H4 (cell line): ENCODE measurements around the gene ESPN. TPM values are rescaled to one million over a fixed set of nuclear protein-coding genes. Genes with fewer than 3 reads are reported as not detected.
"Not testable (repeated sequence)": the region's sequence is repeated elsewhere in the genome, so short reads cannot be mapped to it uniquely, and the experiment has no call there.

Experiments used
- DNase-seq: peaks from one replicate; pipeline ENCODE4 v3.0.0-alpha.2; 2015; ENCODE audit warnings: low spot score
- total RNA-seq: library from RNA; depleted of rRNA; stranded (reverse); fragments of >200 nt; shearing (Covaris generic); gene quantifications from 2 replicates; pipeline ENCODE4 v1.2.3, GENCODE V29; 2014

ESPN gene
- total RNA-seq, 1 experiment from 2014 or later, result not detected

DNA sequence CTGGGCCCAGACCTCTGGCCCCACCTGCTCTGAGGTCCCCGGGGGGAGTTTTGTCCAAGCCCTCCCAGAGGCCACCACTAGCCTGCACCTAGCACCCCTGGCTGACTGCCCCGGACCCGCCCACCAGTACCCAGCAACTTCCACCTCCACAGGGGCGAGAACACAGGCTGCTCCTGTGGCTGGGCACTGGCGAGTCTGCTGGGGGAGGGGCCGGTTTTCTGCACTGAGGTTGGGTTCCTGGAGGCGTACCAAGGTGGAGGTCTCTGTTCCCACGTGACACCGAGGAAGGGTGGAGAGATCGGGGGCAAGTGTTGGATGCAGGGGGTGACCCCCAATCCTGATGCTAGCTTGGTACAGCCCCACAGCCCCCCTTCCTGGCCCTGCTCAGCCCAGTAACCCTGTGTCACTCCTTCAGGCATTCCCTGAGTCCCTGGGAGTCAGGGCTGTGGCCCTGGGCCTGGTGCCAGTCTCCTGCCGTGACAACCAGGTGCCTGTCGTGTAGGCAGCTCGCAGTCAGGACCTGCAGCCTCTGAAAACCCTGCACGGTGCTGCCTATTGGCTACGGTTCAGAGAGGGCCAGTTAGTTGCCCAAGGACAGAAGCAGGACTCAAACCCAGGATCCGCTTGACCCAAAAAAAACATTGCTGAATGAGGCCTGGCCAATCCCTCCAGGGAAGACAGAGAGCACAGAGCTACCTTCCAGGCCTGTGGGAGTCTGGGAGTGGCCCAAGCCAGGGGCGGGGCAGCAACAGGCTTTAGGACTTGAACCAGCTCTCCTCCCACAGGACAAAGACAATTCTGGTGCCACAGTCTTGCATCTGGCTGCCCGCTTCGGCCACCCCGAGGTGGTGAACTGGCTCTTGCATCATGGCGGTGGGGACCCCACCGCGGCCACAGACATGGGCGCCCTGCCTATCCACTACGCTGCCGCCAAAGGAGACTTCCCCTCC is 3.1 kb downstream of the ESPN start:
- DNase-seq, result no peak

DNA sequence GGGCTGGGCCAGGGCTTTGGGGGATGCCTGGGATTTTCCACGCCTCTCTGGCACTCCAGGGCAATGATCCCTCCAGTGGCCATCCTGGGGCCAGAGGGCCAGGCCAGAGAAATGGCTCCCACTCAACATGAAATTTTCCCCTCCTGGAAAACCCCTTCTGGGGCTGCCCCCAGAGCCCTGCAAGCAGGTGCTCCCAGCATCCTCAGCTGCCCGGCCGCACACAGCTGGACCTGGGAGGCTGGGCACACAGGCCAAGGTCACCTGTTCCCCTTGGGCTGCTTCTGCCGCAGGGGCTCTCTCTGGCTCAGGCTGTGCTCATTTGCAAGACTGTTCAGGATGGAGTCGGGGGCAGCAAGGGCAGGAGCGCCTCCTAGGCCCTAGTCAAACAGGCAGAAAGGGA is 3.9 kb downstream of the ESPN start:
- DNase-seq, result not testable (repeated sequence)

GRCh38 chr1:6429660-6430411 is 5.3 kb downstream of the ESPN start:
- DNase-seq, result not testable (repeated sequence)

GRCh38 chr1:6431645-6432579 is 7.3 kb downstream of the ESPN start:
- DNase-seq, result not testable (repeated sequence)

GRCh38 chr1:6434186-6434585 is 9.6 kb downstream of the ESPN start:
- DNase-seq, result no peak

GRCh38 chr1:6435129-6435528 is 10.6 kb downstream of the ESPN start:
- DNase-seq, result no peak

- no peak for DNase-seq
Measured at GRCh38 chr1:6435547-6435946, 11.0 kb downstream of the ESPN start.

DNA sequence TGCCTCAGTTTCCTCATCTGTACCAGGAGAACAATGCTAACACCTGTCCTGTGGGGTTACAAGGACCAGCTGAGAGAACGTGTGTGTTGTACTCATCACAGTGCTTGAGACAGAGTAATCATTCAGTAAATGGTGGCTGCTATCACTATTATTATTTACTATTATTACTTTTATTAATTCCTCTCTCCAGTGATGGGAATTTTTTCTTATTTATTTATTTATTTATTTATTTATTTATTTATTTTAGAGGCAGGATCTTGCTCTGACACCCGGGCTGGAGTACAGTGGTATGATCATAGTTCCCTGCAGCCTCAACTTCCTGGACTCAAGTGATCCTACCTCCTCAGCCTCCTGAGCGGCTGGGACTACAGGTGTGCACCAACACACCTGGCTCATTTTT is 11.7 kb downstream of the ESPN start:
- DNase-seq, result not testable (repeated sequence)

DNA sequence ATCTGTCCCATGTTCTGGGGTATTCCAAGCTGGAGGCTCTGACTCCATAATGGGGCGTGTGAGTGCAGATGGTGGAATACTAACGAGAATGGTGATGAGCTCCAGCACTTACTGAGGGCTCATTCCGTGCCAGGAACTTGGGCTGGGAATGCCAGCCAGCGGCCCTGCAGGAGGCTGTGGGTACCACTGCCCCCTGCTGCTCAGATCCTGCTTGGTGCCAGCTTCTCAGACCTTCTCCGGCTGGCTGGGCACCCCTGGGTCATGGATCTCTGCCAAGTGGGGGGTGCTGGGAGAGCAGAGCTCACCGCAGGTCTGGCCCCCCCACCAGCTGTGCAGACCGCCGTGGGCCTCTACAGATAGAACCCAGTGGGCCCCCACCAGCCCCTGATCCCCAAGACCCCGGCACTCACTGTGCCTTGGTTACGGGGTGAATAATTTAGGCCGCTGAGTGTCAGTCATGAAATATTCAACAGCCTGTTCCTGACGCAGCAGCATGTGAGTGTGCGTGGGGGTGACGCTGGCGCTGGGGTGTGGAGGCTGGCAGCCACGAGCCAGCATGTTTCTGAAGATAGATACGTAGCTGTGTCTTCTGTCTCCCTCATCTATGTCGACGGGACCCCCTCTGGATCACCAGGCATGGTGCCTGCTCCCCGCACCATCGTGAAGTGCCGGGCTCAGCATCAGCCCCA is 12.6 kb downstream of the ESPN start:
- peak; percentile 27 for DNase-seq

GRCh38 chr1:6438047-6438525 is 13.5 kb downstream of the ESPN start:
- DNase-seq, result peak; percentile 27

GRCh38 chr1:6440198-6441126 is 15.9 kb downstream of the ESPN start:
- DNase-seq, result peak; percentile 35

- no peak for DNase-seq
Measured at GRCh38 chr1:6441586-6441985, 17.0 kb downstream of the ESPN start.

DNA sequence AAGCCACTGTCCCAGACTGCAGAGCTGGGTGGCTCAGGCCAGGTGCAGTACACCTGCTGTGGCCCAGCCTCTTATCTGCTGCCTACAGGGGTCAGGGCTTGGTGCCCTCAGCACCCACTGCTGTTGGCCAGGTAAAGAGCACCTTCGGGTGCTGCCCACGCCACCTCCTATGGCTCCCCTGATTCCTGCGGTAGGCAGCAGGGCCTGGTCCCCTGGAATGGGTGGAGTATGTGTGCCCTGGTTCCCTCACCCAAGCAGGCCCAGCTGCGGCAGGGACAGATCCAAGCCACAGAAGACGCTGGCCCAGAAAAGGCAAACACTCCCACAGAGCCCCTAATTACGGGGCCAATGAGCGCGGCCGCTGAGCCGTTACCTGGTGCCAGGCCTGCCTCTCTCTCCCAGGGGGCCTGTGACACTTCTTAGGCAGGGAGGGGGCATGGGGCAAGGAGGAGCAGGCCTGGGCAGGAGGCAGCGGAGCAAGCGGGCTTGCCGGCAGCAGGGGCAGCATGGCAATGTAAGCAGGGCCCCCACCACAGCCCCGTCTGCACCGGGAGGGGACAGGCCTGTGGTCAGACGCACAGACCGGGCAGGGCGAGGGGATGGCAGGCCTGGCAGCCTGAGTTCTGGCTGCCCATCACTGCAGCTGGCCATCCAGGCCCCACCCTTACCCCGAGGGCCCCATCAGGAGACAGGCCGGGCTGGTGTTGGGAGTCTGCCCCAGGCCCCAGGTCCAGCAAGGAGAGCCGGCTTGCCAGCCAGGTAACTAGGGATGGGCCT is 19.0 kb downstream of the ESPN start:
- no peak for DNase-seq

DNA sequence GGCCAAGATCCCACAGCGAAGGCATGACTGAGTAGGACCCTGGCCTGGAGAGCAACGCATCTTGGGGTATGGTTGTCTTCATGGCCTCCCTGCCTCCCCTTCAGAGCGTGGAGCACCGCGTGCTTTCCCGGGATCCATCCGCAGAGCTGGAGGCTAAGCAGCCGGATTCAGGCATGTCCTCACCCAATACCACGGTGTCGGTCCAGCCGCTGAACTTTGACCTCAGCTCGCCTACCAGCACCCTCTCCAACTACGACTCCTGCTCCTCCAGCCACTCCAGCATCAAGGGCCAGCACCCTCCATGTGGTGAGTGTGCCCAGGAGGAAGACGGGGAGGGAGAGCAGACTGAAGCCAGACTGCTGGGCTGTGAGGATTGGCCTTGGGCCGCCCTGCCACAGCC is 19.8 kb downstream of the ESPN start:
- no peak for DNase-seq

DNA sequence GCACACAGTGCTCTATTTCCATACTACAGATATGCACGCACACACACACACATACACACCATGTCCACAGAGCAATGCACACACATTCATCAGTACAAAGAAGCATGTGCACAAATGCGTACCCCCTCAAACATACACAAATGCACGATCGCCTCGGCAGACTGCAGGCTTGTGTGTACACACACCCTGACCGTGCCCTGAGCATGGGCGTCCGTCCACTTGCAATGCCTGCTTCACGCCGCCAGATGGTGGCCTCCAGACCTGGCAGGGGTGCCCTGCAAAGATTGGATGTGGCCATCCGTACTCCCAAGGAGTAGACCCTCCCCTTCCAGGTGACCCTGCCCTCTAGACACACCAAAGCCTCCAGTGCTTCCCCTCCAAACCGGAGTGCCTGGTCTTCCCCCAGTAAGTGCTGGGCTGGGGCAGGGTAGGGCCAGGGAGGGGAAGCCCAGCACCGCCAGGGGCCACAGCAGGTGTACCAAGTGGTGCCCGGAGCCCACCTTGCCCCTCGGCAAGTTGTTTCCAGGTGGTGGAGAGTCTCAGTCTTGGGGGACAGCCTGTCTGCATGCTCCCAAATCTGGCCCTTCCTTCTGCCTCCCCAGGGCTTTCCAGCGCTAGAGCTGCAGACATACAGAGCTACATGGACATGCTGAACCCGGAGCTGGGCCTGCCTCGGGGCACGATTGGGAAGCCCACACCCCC is 20.6 kb downstream of the ESPN start:
- peak; percentile 28 for DNase-seq

DNA sequence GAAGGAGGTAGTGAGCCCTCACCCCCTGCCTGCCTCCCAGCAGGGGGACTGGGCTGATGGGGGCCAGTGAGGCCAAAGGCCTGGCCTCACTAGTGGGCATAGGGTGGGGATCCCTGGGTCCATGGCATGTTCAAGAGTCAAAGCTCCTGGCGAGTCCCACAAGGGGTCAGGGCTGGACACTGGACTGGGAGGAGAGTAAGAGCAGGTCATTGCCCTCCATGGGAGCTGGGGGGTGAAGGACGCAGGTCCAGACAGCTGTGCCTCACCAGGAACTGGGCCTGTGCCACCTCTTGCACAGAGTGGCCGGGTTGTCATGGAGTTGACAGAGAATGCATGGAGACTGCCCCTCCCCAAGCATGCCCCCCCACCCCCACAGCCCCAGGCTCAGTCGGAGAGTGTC is 21.4 kb downstream of the ESPN start:
- not testable (repeated sequence) for DNase-seq

- DNase-seq, result no peak
Measured at GRCh38 chr1:6446665-6447015, 22.1 kb downstream of the ESPN start.

DNA sequence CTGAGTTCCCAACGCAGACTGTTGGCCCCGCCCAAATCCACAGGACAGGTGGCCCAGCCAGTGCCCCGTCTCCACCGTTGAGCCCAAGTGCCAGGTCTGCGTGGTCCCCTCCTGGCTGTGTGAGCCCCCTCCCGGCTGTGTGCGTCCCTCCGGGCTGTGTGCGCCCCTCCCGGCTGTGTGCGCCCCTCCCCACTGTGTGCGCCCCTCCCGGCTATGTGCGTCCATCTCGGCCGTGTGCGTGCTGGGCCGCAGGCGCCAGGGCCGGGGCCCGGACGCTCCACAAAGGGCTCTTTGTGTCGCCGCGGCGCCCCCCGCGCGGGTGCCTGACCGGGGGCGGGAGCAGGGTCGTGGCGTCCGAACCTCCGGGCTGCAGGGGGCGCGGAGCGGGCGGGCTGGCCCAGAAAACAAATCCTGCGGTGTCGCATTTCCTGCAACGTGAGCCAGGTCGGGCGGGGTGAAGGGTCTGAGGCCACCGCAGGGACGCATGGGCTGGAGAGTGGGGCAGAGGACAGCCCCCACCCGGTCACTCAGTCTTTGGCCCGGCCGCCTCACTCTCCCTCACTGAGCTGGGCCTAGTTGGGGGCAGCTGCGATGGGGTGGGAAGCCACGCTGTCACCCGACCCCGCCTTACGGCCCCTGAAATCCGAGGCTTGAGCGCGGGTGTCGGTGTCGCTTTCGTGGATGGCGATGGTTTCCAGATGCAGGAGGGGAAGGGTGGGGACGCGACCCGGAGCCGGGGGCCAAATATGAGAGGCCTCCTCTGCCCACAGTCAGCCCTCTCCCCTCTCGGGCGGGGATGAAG is 22.6 kb downstream of the ESPN start:
- no peak for DNase-seq
